Measurements from ENCODE around the gene B3GAT2. TPM values are rescaled to one million over a fixed set of nuclear protein-coding genes. Genes with fewer than 3 reads are reported as not detected.

B3GAT2 gene
- total RNA-seq = not detected in 2 replicates
- polyA plus RNA-seq = not detected in 2 replicates
- polyA plus RNA-seq (2012) = 0.06 and 0.07 TPM in 2 replicates
- polyA minus RNA-seq (ENCODE audit: low replicate concordance) = not detected in 2 replicates

GRCh38 chr6:70956451-70957283, at the start of gene B3GAT2:
TSS of gene B3GAT2 (minus strand) at chr6:70957060. CDS start at chr6:70956429, 631 bp downstream.
- Histone ChIP-seq H3K9ac (ENCODE audit: insufficient read depth, low read length) (no peak within 1 kb of the TSS), H3K79me2 (ENCODE audit: control insufficient read depth, insufficient read depth, low read length) (no peaks in the 10 kb centered on the region), H3K27ac (ENCODE audit: insufficient read depth, low read length) (no peak within 1 kb of the TSS), H3K27me3 (ENCODE audit: control insufficient read depth, insufficient read depth, low read length) (peaks cover 22% of the 10 kb centered on the region), H3K36me3 (ENCODE audit: control insufficient read depth, insufficient read depth, low read length) (no peaks in the 10 kb centered on the region), H3K9me3 (ENCODE audit: control insufficient read depth, insufficient read depth, low read depth, low read length) (no peaks in the 10 kb centered on the region), H3K4me1 (ENCODE audit: control insufficient read depth, extremely low read depth, insufficient read depth, low read length) (peaks cover 2% of the 10 kb centered on the region), H3K4me3 (replicated peaks in 1 of 4; ENCODE audit: control extremely low read depth in 1 of 4, insufficient read depth in 1 of 4, low read depth in 3 of 4, low read length in 4 of 4) (peak within 1 kb of the TSS; percentile 32 to 52 (median 46)), H3K4me2 (ENCODE audit: extremely low read depth, insufficient read depth, low read length) (peak within 1 kb of the TSS; percentile 80), H4K20me1 (ENCODE audit: control insufficient read depth, extremely low read depth, insufficient read depth, low read length) (no peaks in the 10 kb centered on the region), H2AFZ (ENCODE audit: low read length) (peak within 1 kb of the TSS; percentile 35)
- TF ChIP-seq CTCF (conservative IDR thresholded peaks at IDR 0.05 in 1 of 2, IDR thresholded peaks at IDR 0.05 in 1 of 2; ENCODE audit: low read depth in 1 of 2, low read length in 2 of 2) = no peak
- TF ChIP-seq EZH2 (IDR thresholded peaks at IDR 0.05; ENCODE audit: low read length, missing control alignments) = no peak
- peak; percentile 15 to 21 for DNase-seq (ENCODE audit: low read depth in 2 of 2)

- H4K20me1 ChIP-seq (ENCODE audit: control insufficient read depth, extremely low read depth, insufficient read depth, low read length) = no peaks in the 10 kb centered on the region
These were observed 41.3 kb upstream of the B3GAT2 start for GRCh38 chr6:70998148-70998547.

More at GRCh38 chr6:70998148-70998547, 41.3 kb upstream of the B3GAT2 start:
- Histone ChIP-seq H3K27me3 (ENCODE audit: control insufficient read depth, insufficient read depth, low read length) (no peaks in the 10 kb centered on the region), H3K27ac (ENCODE audit: insufficient read depth, low read length) (no peak overlapping the region), H3K9me3 (ENCODE audit: control insufficient read depth, insufficient read depth, low read depth, low read length) (no peaks in the 10 kb centered on the region), H2AFZ (ENCODE audit: low read length) (no peak overlapping the region), H3K4me2 (ENCODE audit: extremely low read depth, insufficient read depth, low read length) (no peak overlapping the region), H3K4me1 (ENCODE audit: control insufficient read depth, extremely low read depth, insufficient read depth, low read length) (no peaks in the 10 kb centered on the region), H3K36me3 (ENCODE audit: control insufficient read depth, insufficient read depth, low read length) (no peaks in the 10 kb centered on the region), H3K4me3 (replicated peaks in 1 of 4; ENCODE audit: control extremely low read depth in 1 of 4, insufficient read depth in 1 of 4, low read depth in 3 of 4, low read length in 4 of 4) (no peak overlapping the region), H3K79me2 (ENCODE audit: control insufficient read depth, insufficient read depth, low read length) (no peaks in the 10 kb centered on the region), H3K9ac (ENCODE audit: insufficient read depth, low read length) (no peak overlapping the region)
- TF ChIP-seq CTCF (conservative IDR thresholded peaks at IDR 0.05 in 1 of 2, IDR thresholded peaks at IDR 0.05 in 1 of 2; ENCODE audit: low read depth in 1 of 2, low read length in 2 of 2) (no peak), EZH2 (IDR thresholded peaks at IDR 0.05; ENCODE audit: low read length, missing control alignments) (no peak)
- DNase-seq (ENCODE audit: low read depth in 2 of 2) = no peak
